Fibroblast of skin of back (primary cell): ENCODE results near the gene ATG4C. TPM values are rescaled to one million over a fixed set of nuclear protein-coding genes. Genes with fewer than 3 reads are reported as not detected.
"Not testable (repeated sequence)": the region's sequence is repeated elsewhere in the genome, so short reads cannot be mapped to it uniquely, and the experiment has no call there.

Experiments
- DNase-seq: peaks from one replicate; pipeline ENCODE4 v3.0.0-alpha.2; 2013
- polyA plus RNA-seq, 2 experiments: library from polyadenylated mRNA; unstranded; fragments of 120-200 nt; gene quantifications; one replicate each; pipeline ENCODE4 v1.2.1, GENCODE V29; 2013; ENCODE audit not compliant: insufficient read length in 2 of 2

The ATG4C gene, protein sequence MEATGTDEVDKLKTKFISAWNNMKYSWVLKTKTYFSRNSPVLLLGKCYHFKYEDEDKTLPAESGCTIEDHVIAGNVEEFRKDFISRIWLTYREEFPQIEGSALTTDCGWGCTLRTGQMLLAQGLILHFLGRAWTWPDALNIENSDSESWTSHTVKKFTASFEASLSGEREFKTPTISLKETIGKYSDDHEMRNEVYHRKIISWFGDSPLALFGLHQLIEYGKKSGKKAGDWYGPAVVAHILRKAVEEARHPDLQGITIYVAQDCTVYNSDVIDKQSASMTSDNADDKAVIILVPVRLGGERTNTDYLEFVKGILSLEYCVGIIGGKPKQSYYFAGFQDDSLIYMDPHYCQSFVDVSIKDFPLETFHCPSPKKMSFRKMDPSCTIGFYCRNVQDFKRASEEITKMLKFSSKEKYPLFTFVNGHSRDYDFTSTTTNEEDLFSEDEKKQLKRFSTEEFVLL
- polyA plus RNA-seq (2013, experiment 1 of 2; ENCODE audit: insufficient read length) = 9.0 TPM
- 8.0 TPM for polyA plus RNA-seq (2013, experiment 2 of 2; ENCODE audit: insufficient read length)

DNA sequence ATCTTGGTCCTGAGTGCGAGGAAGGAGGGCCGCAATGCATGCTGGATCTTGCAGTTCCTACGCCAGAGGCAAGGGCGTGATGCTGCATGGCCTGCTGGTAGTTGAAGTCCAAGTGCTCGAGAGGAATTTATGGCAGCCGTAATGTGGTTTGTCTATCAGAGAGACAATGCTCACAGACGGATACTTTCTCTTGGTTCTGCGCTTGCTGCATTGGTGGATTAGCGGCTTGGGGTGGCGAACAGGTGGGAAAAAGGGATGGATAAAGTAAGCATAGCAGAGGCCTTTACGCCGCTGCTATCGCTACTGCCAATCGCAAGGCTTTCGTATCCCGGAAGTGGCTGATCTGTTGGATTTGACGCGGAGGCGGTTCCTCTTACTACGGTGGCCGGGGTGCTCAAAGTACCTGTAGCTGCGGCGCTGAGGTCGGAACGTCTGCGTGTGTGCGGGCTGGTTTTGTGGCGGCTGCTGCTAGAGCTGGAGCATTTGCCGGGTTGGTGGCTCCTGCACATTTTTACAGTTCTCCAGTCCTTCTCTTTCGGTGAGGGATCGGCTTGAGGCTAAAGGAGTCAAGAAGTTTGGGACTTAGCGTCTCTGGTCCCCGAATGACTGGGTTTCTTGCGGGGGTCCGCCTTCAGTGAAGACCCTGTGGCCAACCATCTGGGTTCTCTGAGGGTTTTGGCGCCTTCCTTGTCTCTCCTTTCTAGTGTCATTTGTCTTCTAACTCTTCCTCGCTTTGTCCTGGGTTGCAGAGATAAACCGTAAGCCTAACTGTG, at the start of gene ATG4C:
Gene ATG4C (plus strand): TSS at position 397 of the 773 bp plus-strand sequence. CDS start 19,655 bp downstream, outside the sequence.
- DNase-seq = peak; percentile 98

DNA sequence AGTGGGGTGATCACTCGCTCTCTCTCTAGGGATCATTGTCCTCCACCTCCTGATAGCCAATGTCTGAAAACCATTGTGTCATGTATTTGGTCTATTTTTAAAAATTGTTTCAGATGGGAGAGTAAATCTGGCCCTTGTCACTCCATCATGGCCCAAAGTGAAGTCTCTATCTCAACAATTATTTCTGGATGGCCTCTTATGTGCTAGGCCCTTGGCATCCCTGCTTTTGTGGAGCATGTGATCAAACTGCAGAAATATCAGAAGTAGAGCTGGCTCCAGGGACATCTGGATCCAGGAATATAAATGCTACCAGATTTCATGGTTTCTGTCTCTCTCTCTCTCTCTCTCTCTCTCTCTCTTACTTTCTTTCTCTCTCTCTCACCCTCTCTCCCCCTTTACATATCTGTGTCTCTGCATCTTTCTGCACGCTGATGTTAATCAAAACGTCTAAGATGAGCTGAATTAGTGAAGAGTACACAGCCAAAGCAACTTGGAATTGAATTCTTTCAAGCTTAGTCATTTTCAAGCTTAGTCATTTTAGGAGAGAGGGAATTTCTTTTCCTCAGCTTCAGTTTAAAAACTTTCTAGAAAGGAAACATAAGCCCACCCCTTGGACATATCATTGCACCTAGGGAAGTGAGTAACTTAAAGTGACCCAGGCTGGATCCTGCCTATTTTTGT, 48.3 kb upstream of the ATG4C start:
- peak; percentile 81 for DNase-seq

DNA sequence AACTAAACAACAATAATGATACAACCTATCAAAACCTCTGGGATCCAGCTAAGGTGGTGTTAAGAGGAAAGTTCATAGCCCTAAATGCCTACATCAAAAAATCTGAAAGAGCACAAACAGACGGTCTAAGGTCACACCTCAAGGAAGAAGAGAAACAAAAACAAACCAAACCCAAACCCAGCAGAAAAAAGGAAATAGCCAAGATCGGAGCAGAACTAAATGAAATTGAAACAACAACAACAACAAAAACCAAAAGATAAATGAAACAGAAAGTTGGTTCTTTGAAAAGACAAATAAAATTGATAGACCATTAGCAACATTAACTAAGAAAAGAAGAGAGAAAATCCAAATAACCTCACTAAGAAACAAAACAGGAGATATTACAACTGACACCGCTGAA, 43.2 kb upstream of the ATG4C start:
- not testable (repeated sequence) for DNase-seq

DNA sequence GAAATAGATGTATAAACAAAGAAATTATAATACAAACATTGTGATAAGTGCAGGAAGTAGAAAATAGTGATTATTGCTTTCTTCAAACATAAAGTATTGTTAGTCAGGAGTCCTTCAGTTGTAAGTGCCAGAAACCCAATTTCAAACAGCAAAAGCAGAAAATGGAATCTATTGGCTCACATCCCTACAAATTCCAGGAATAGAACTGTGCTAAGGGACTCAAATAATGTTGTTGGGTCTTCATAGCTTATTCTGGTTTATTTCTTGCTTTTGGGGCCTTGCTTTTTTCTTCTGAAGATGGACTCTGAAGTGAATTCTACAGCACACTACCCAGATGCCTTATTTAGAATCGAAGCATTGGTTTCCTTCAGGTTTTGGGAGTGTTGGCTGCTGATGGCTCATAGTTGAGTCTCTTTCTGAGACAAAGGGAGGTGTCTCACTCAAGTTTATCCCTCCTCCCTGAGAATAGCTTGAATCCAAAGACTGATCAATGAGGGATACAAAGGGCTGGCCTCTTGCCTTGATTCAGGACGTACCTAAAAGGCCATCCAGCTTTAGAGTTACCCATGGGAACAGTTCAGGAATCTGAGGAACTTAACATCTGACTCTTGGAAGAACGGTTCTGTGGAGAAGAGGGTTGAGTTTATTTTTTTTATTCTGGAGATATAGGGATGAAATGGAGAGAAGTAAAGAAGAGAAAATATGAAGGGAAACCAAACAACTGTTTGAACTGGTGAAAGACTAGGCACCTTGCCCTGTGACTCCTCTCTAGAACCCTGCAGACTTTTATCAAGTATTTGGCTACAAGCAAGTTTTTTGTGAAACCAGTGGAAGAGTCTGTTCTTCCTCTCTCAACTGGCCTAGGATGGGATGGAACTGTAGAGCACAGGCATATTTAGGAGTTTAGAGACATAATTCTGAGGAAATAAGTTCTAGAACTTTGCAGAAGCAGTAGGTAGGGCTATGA, 39.0 kb upstream of the ATG4C start:
- DNase-seq = no peak

DNA sequence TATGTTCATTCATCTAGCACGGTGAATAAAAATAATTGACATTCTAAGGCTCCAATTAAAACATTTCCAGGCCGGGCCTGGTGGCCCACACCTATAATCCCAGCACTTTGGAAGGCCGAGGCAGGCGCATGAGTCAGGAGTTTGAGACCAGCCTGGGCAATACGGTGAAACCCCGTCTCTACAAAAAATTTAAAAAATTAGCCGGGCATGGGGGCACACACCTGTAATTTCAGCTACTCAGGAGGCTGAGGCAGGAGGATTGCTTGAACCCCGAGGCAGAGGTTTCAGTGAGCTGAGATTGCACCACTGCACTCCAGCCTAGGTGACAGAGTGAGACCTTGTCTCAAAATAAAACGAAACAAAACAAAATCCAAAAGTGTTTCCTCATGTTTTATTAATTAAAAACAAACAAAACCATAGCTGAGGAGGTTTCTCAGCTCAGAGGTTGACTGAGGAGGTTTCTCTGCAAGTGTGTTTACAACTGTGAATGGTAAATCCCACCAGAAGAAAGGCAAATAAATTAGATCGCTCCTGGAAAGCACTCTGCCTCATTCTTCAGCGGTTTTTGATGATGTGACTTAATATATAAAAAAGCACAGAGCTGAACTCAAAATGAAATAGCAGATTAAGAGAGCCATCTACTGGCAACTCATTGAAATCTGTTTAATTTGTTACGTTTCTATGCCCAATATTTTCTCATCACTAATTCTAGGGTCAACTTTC, 37.7 kb upstream of the ATG4C start:
- DNase-seq = peak; percentile 61

DNA sequence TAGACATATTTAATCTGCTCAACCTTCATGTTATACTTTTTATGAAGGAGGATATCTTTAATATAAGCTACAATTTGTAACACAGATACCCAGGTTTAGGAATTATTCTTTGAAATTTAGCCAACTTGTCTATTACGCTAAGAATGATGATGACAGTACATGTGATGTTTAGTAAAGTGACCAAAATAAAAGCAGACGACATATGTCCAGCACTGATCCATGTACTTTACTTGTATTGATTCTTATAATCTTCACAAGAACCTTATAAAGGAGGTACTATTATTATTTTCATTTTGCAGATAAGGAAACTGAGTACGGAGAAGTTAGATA, 37.2 kb upstream of the ATG4C start:
- no peak for DNase-seq

DNA sequence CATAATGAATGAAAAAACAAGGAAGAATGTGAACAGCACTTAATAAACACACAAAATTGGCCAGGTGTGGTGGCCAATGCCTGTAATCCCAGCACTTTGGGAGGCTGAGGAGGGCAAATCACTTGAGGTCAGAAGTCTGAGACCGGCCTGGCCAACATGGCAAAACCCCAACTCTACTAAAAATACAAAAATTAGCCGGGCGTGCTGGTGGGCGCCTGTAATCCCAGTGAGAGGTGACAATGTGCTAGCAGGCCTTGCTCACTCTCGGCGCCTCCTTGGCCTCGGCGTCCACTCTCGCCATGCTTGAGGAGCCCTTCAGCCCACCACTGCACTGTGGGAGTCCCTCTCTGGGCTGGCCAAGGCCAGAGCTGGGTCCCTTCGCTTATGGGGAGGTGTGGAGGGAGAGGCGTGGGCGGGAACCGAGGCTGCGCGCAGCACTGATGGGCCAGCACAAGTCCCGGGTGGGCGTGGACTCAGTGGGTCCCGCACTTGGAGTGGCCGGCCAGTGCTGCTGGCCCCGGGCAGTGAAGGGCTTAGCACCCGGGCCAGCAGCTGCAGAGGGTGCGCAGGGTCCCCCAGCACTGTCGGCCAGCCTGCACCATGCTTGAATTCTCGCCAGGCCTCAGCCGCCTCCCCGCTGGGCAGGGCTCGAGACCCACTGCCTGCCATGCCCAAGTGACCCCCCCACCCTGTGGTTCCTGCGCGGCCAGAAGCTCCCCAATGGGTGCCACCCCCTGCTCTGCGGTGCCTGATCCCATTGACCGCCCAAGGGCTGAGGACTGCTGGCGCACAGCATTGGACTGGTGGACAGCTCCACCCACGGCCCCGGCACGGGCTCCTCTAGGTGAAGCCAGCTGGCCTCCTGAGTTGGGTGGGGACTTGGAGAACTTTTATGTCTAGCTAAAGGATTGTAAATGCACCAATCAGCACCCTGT, 30.6 kb upstream of the ATG4C start:
- DNase-seq = no peak

DNA sequence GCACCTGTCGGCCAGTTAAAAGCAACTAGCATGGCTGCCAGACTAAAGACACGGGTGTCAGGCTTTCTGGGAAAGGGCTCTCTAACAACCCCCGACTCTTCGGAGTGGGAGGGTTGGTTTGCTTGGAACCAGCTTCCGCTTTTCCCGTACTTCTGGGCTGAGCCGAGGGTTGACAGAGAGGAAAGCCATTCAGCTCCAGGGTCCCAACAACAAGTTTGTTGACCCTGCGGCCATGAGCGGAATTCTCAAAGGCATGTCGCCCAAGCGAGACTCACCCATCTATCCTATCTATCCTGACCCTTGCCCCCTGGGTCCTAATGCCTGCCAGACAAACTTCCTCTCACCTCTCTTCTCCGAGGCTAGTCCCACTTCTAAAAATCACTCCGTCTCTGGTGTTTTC, 29.0 kb upstream of the ATG4C start:
- DNase-seq = not testable (repeated sequence)

DNA sequence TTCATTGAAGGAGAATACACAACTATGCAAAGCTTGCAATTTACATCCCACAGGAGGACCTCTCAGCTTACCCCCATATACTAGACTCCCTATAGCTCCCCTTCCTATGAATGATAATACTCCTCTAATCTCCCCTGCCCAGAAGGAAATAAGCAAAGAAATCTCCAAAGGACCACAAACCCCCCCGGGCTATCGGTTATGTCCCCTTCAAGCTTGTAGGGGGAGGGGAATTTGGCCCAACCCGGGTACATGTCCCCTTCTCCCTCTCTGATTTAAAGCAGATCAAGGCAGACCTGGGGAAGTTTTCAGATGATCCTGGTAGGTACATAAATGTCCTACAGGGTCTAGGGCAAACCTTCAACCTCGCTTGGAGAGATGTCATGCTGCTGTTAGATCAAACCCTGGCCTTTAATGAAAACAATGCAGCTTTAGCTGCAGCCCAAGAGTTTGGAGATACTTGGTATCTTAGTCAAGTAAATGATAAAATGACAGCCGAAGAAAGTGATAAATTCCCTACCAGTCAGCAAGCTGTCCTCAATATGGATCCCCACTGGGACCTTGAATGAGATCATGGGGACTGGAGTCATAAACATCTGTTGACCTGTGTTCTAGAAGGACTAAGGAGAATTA, 27.6 kb upstream of the ATG4C start:
- not testable (repeated sequence) for DNase-seq

DNA sequence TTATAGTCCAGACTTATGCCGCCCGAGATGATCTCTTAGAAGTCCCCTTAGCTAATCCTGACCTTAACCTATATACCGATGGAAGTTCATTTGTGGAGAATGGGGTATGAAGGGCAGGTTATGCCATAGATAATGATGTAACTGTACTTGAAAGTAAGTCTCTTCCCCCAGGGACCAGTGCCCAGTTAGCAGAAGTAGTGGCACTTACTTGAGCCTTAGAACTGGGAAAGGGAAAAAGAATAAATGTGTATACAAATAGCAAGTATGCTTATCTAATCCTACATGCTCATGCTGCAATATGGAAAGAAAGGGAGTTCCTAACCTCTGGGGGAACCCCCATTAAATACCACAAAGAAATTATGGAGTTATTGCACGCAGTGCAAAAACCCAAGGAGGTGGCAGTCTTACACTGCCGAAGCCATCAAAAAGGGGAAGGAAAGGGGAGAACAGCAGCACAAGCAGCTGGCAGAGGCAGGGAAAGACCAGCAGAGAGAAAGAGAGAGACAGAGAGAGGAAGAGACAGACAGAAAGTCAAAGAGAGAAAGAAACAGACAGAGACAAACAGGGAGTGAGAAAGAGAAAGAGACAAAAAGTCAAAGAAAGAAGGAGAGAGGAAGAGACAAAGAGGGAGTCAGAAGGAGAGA, 24.6 kb upstream of the ATG4C start:
- DNase-seq = not testable (repeated sequence)

DNA sequence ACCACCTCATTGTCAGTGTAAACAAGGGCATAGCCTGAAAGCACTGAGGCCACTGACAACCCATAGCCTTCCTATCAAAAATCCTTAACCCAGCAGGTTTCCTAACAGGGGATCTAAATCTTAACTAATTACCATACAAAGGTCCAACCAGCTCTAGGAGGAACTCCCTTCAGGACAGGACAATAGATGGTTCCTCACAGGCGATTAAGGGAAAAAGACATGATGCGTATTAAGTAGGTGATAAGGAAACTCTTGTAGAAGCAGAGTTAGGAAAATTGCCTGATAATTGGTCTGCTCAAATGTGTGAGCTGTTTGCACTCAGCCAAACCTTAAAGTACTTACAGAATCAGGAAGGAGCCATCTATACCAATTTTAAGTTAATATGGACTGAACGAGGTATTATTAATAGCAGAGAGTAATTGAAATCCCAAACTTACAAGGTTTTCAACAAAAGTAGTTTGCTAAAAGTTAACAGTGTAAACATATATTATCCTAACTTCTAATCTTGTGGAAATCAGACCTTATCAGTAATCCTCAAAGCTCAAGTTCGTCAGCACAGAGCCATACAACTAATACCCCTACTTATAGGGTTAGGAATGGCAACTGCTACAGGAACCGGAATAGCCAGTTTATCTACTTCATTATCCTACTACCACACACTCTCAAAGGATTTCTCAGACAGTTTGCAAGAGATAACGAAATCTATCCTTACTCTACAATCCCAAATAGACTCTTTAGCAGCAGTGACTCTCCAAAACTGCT, 23.7 kb upstream of the ATG4C start:
- DNase-seq = not testable (repeated sequence)

DNA sequence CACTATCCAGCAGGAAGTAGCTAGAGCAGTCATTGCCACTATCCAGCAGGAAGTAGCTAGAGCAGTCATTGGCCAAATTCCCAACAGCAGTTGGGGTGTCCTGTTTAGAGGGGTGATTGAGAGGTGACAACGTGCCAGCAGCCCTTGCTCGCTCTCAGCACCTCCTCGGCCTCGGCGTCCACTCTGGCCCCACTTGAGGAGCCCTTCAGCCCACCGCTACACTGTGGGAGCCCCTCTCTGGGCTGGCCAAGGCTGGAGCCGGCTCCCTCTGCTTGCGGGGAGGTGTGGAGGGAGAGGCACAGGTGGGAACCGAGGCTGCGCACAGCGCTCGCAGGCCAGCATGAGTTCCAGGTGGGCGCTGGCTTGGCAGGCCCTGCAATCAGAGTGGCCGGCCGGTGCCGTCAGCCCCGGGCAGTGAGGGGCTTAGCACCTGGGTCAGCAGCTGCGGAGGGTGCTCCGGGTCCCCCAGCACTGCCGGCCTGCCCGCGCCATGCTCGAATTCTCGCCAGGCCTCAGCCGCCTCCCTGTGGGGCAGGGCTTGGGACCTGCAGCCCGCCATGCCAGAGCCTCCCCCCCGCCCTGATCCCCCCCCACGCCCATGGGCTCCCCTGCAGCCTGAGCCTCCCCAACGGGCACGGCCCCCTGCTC, 22.6 kb upstream of the ATG4C start:
- not testable (repeated sequence) for DNase-seq

DNA sequence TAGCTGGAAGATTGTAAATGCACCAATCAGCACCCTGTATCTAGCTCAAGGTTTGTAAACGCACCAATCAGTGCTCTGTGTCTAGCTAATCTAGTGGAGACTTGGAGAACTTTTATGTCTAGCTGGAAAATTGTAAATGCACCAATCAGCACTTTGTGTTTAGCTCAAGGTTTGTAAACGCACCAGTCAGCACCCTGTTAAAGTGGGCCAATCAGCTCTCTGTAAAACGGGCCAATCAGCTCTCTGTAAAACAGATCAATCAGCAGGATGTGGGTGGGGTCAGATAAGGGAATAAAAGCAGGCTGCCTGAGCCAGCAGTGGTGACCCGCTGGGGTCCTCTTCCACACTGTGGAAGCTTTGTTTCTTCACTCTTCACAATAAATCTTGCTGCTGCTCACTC, 21.9 kb upstream of the ATG4C start:
- DNase-seq = not testable (repeated sequence)

DNA sequence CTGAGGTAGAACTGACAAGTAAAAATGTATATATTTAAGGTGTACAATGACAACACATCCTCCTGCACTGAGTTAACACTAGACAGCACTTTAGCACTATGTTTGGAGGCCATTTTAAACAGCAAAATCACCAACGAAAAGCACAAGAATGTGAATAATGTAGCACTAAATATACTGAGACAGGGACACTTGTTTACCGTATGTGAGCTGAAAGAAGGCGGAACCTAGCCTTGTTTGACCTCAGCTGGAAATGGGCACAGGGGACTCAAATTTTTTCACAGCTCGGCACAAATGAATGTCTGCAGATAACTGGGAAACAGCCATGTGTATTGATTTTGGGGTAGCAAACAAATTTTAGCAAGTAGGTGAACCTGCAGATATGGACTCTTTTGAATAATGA, 18.0 kb upstream of the ATG4C start:
- no peak for DNase-seq

DNA sequence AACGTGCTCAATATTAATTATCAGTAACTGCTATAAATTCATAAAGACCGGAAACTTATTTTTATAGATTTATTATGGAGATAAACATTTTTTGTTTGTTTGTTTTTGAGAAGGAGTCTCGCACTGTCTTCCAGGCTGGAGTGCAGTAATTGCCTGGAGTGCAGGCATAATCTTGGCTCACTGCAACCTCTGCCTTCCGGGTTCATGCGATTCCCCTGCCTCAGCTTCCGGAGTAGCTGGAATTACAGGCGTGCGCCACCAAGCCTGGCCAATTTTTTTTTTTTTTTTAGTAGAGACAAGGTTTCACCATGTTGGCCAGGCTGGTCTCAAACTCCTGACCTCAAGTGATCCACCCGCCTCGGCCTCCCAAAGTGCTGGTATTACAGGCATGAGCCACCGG, 15.4 kb upstream of the ATG4C start:
- not testable (repeated sequence) for DNase-seq

DNA sequence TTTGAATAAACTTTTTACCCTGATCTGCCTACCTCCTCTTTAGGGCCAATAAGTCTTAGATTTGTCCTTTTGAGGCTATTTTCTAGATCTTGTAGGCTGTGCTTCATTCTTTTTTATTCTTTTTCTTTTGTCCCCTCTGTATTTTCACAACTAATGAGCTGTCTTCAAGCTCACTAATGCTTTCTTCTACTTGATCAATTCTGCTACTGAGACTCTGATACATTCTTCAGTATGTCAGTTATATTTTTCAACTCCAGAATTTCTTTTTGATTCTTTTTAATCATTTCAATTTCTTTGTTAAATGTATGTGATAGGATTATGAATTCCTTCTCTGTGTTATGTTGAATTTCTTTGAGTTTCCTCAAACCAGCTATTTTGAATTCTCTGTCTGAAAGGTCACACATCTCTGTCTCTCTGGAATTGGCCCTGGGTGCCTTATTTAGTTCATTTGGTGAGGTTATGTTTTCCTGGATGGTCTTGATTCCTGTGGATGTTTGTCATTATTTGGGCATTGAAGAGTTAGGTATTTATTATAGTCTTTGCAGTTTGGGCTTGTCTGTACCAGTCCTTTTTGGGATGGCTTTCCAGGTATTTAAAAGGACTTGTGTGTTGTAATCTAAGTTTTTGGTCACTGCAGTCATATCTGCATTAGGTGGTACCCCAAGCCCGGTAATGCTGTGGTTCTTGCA, 11.2 kb upstream of the ATG4C start:
- no peak for DNase-seq

DNA sequence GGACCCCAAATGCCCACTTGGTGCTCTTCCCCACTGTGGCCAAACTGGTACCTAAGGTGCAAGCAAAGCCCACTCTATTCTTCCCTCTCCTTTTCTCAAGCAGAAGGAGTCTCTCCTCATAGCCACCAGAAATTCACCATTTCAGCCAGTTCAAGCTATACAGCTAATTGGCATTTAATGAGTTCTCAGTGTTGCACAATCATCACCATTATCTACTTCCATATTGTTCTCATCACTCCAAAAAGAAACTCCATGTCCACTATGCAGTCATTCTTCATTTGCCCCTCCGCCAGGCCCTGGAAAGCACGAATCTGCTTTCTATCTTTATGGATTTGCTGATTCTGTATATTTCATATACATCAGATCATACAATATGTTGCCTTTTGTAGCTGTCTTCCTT, 9.9 kb upstream of the ATG4C start:
- no peak for DNase-seq
